ENCODE data around the gene POU2F1. TPM values are rescaled to one million over a fixed set of nuclear protein-coding genes. Genes with fewer than 3 reads are reported as not detected.

The POU2F1 gene
- total RNA-seq, 5 donors from 2014 or later (not counting 1 experiment from before 2014, with no cell fraction given) = 15.1 to 34.5 (median 22.6) TPM

- H3K4me1 Mint-ChIP-seq = peaks cover 36 to 83% (median 75%) of the 10 kb centered on the region in 3 donors
- peak overlapping the region; percentile 87 for H3K27ac Mint-ChIP-seq
- 66% methylated on average over 7 of the region's 10 CpGs for WGBS (ENCODE audit: insufficient coverage)
- peaks cover 23 to 61% of the 10 kb centered on the region in 2 donors for H3K36me3 ChIP-seq (ENCODE audit: control insufficient read depth in 2 of 2, extremely low read depth in 1 of 2, insufficient read depth in 1 of 2, low read length in 1 of 2)
- POLR2A ChIA-PET = interaction anchor here in 1 of 2 donors (0.6 to 2.0 kb wide), 2 partner anchors 24 to 26 kb away, joined by 3 to 4 read pairs; no protein-coding TSS in a partner anchor
- ATAC-seq (replicated peaks in 1 of 4) = peak in 3 of 4 experiments; percentile 7 to 24 (median 17)
- no peaks in the 10 kb centered on the region for H3K9me3 ChIP-seq
- no peaks in the 10 kb centered on the region for H3K27me3 ChIP-seq (replicated peaks in 1 of 2; ENCODE audit: control insufficient read depth in 2 of 2, extremely low read depth in 1 of 2, insufficient read depth in 2 of 2, low read length in 1 of 2)
- H3K27ac ChIP-seq (ENCODE audit: low read length) = peak overlapping the region; percentile 64
- CTCF ChIA-PET = interaction anchor here in 1 of 2 donors (0.6 to 1.1 kb wide), 2 partner anchors 9 to 180 kb away, joined by 3 read pairs; no protein-coding TSS in a partner anchor
- no peak for DNase-seq
- peaks cover 13 to 69% of the 10 kb centered on the region in 2 experiments for H3K4me1 ChIP-seq (ENCODE audit: control insufficient read depth in 1 of 2, extremely low read depth in 1 of 2, insufficient read depth in 2 of 2, low read length in 2 of 2)
- H3K27me3 Mint-ChIP-seq = no peaks in the 10 kb centered on the region
- H3K36me3 Mint-ChIP-seq = peaks cover 44% of the 10 kb centered on the region
- no peak overlapping the region for H3K4me3 Mint-ChIP-seq
- H3K4me3 ChIP-seq (ENCODE audit: control insufficient read depth in 1 of 2, extremely low read depth in 1 of 2, low read length in 1 of 2) = no peak overlapping the region
- H3K9me3 Mint-ChIP-seq = no peaks in the 10 kb centered on the region
Measured at GRCh38 chr1:167430849-167431242, 210.2 kb downstream of the POU2F1 start.

DNA sequence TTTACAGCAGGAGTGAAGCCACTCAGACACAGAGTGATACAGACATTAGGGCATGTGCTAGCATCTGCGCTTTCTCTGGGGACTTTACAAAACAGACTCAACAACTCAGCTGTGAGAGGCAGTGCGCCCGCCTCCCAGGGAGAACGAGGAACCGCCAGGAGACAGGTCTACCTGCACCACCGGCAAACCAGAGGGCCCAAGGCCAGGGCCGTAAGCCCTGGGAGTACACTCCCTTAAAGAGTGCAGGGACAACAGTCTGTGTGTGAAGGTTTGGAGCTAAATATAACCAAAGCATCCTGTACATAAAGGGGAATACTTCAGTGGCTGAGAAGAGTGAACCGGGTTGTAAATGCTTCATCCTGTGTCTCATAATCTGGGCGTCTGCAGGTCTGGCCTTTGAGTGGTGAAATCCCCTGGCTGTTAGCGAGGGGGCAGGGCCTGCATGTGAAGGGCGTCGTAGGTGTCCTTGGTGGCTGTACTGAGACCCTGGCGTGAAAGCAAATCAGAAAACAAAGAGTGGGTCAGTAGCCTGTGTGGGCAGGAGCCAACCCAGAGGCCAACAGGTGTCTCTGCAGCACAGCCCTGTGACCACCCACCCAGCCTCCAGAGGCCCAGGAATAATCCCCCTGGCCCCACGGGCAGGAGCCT lies 210.7 kb downstream of the POU2F1 start:
- peak in 2 of 4 experiments; percentile 12 to 23 for ATAC-seq (replicated peaks in 1 of 4)
- H3K9me3 Mint-ChIP-seq = no peaks in the 10 kb centered on the region
- H3K36me3 Mint-ChIP-seq = peaks cover 49% of the 10 kb centered on the region
- POLR2A ChIA-PET = interaction anchor here in 1 of 2 donors (2.0 kb wide), 1 partner anchor 25 kb away, joined by 4 read pairs; no protein-coding TSS in a partner anchor
- H3K27me3 Mint-ChIP-seq = no peaks in the 10 kb centered on the region
- Histone ChIP-seq H3K27ac (ENCODE audit: low read length) (peak overlapping the region; percentile 64), H3K4me1 (ENCODE audit: control insufficient read depth in 1 of 2, extremely low read depth in 1 of 2, insufficient read depth in 2 of 2, low read length in 2 of 2) (peaks cover 18 to 73% of the 10 kb centered on the region in 2 experiments), H3K36me3 (ENCODE audit: control insufficient read depth in 2 of 2, extremely low read depth in 1 of 2, insufficient read depth in 1 of 2, low read length in 1 of 2) (peaks cover 23 to 66% of the 10 kb centered on the region in 2 donors), H3K9me3 (no peaks in the 10 kb centered on the region), H3K27me3 (replicated peaks in 1 of 2; ENCODE audit: control insufficient read depth in 2 of 2, extremely low read depth in 1 of 2, insufficient read depth in 2 of 2, low read length in 1 of 2) (no peaks in the 10 kb centered on the region), H3K4me3 (ENCODE audit: control insufficient read depth in 1 of 2, extremely low read depth in 1 of 2, low read length in 1 of 2) (no peak overlapping the region)
- H3K27ac Mint-ChIP-seq = peak overlapping the region; percentile 69 to 87
- H3K4me3 Mint-ChIP-seq = no peak overlapping the region
- H3K4me1 Mint-ChIP-seq = peaks cover 40 to 85% (median 75%) of the 10 kb centered on the region in 3 donors
- DNase-seq = no peak
- 71% methylated on average over 11 of the region's 14 CpGs for WGBS (ENCODE audit: insufficient coverage)
- CTCF ChIA-PET = interaction anchor here (1.2 to 1.5 kb wide), 2 partner anchors 10 to 163 kb away, joined by 3 to 4 read pairs; no protein-coding TSS in a partner anchor

DNA sequence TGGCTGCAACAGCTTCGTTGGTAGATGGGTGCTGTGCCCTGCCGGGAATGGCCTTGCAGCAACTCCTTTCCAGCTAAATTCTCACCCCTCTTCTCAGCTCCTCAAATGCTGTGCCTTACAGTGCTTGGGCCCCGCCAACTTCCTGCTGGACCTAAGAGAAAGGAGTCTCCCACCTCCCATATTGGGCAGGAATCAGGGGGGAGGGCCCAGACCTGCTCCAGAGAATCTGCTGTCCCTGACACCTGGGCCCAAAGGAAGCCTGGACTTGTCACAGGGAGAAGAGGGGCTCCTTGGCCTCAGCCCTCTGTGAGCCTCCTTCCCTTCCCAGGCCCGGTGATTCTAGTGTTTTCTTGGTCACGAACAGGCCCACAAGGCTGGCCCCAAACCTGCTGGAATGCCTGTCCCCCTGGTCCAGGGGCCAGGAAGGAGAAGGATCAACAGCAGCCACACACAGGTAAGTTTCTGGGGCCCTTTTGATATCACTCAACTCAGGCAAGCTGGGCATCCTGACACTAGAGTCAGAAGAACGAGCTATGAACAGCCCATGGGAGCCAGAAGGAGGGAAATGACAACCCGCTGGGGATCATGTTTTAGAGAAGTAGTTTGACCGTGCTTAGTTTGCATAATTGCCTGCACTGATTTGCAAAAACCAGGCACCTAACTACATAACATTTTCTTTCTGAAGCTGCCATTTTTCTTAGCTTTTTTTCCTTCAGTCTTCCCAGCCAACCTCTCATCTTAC lies 211.4 kb downstream of the POU2F1 start:
- peaks cover 56% of the 10 kb centered on the region for H3K36me3 Mint-ChIP-seq
- peaks cover 42 to 85% (median 80%) of the 10 kb centered on the region in 3 donors for H3K4me1 Mint-ChIP-seq
- Histone ChIP-seq H3K27me3 (replicated peaks in 1 of 2; ENCODE audit: control insufficient read depth in 2 of 2, extremely low read depth in 1 of 2, insufficient read depth in 2 of 2, low read length in 1 of 2) (no peaks in the 10 kb centered on the region), H3K36me3 (ENCODE audit: control insufficient read depth in 2 of 2, extremely low read depth in 1 of 2, insufficient read depth in 1 of 2, low read length in 1 of 2) (peaks cover 23 to 73% of the 10 kb centered on the region in 2 donors), H3K9me3 (no peaks in the 10 kb centered on the region), H3K27ac (ENCODE audit: low read length) (peak overlapping the region; percentile 64), H3K4me1 (ENCODE audit: control insufficient read depth in 1 of 2, extremely low read depth in 1 of 2, insufficient read depth in 2 of 2, low read length in 2 of 2) (peaks cover 18 to 76% of the 10 kb centered on the region in 2 experiments), H3K4me3 (ENCODE audit: control insufficient read depth in 1 of 2, extremely low read depth in 1 of 2, low read length in 1 of 2) (no peak overlapping the region)
- H3K27ac Mint-ChIP-seq = peak overlapping the region; percentile 73 to 74
- POLR2A ChIA-PET = interaction anchor here (0.5 to 2.0 kb wide), 3 partner anchors 18 to 92 kb away, joined by 3 to 4 read pairs (median 4); no protein-coding TSS in a partner anchor
- no peaks in the 10 kb centered on the region for H3K9me3 Mint-ChIP-seq
- ATAC-seq (replicated peaks in 1 of 4) = no peak
- CTCF ChIA-PET = interaction anchor here (1.2 to 1.5 kb wide), 2 partner anchors 9 to 163 kb away, joined by 3 to 4 read pairs; no protein-coding TSS in a partner anchor
- no peak for DNase-seq
- H3K27me3 Mint-ChIP-seq = no peaks in the 10 kb centered on the region
- WGBS (ENCODE audit: insufficient coverage) = 88% methylated on average over 2 of the region's 8 CpGs
- peak overlapping the region in 1 of 3 donors; percentile 0 for H3K4me3 Mint-ChIP-seq

GRCh38 chr1:167432780-167433179 lies 212.1 kb downstream of the POU2F1 start:
- CTCF ChIA-PET = interaction anchor here in 1 of 2 donors (1.5 kb wide), 1 partner anchor 9 kb away, joined by 4 read pairs; no protein-coding TSS in a partner anchor
- Mint-ChIP-seq H3K4me1 (peaks cover 49 to 85% (median 81%) of the 10 kb centered on the region in 3 donors), H3K27ac (peak overlapping the region; percentile 73 to 79), H3K27me3 (no peaks in the 10 kb centered on the region), H3K4me3 (no peak overlapping the region), H3K9me3 (no peaks in the 10 kb centered on the region), H3K36me3 (peaks cover 59% of the 10 kb centered on the region)
- ATAC-seq (replicated peaks in 1 of 4) (no peak), DNase-seq (no peak)
- Histone ChIP-seq H3K9me3 (no peaks in the 10 kb centered on the region), H3K4me3 (ENCODE audit: control insufficient read depth in 1 of 2, extremely low read depth in 1 of 2, low read length in 1 of 2) (no peak overlapping the region), H3K36me3 (ENCODE audit: control insufficient read depth in 2 of 2, extremely low read depth in 1 of 2, insufficient read depth in 1 of 2, low read length in 1 of 2) (peaks cover 23 to 79% of the 10 kb centered on the region in 2 donors), H3K27me3 (replicated peaks in 1 of 2; ENCODE audit: control insufficient read depth in 2 of 2, extremely low read depth in 1 of 2, insufficient read depth in 2 of 2, low read length in 1 of 2) (no peaks in the 10 kb centered on the region), H3K27ac (ENCODE audit: low read length) (peak overlapping the region; percentile 64), H3K4me1 (ENCODE audit: control insufficient read depth in 1 of 2, extremely low read depth in 1 of 2, insufficient read depth in 2 of 2, low read length in 2 of 2) (peaks cover 22 to 79% of the 10 kb centered on the region in 2 experiments)
- POLR2A ChIA-PET = interaction anchor here in 1 of 2 donors (0.6 kb wide), 1 partner anchor 19 kb away, joined by 3 read pairs; no protein-coding TSS in a partner anchor
- WGBS (ENCODE audit: insufficient coverage) = 92% methylated on average over 2 of the region's 7 CpGs

- no peak overlapping the region for H3K4me3 Mint-ChIP-seq
- H3K36me3 Mint-ChIP-seq = peaks cover 66% of the 10 kb centered on the region
- H3K9me3 Mint-ChIP-seq = no peaks in the 10 kb centered on the region
Measured at GRCh38 chr1:167433884-167434283, 213.2 kb downstream of the POU2F1 start.

GRCh38 chr1:167434306-167434705 lies 213.6 kb downstream of the POU2F1 start:
- no peak overlapping the region for H3K4me3 ChIP-seq (ENCODE audit: control insufficient read depth in 1 of 2, extremely low read depth in 1 of 2, low read length in 1 of 2)
- peaks cover 66% of the 10 kb centered on the region for H3K36me3 Mint-ChIP-seq

More at GRCh38 chr1:167433884-167434283, 213.2 kb downstream of the POU2F1 start:
- ATAC-seq (replicated peaks in 1 of 4) (no peak), DNase-seq (peak in 1 of 35 experiments; percentile 15)
- H3K27ac ChIP-seq (ENCODE audit: low read length) = peak overlapping the region; percentile 27
- ChIA-PET POLR2A (no interaction called here), CTCF (no interaction called here)
- 93% methylated on average over 5 of the region's 6 CpGs for WGBS (ENCODE audit: insufficient coverage)
- no peaks in the 10 kb centered on the region for H3K9me3 ChIP-seq
- peaks cover 33 to 89% of the 10 kb centered on the region in 2 experiments for H3K4me1 ChIP-seq (ENCODE audit: control insufficient read depth in 1 of 2, extremely low read depth in 1 of 2, insufficient read depth in 2 of 2, low read length in 2 of 2)
- H3K4me1 Mint-ChIP-seq = peaks cover 60 to 85% (median 83%) of the 10 kb centered on the region in 3 donors
- no peaks in the 10 kb centered on the region for H3K27me3 ChIP-seq (replicated peaks in 1 of 2; ENCODE audit: control insufficient read depth in 2 of 2, extremely low read depth in 1 of 2, insufficient read depth in 2 of 2, low read length in 1 of 2)
- peak overlapping the region; percentile 73 to 79 for H3K27ac Mint-ChIP-seq
- H3K4me3 ChIP-seq (ENCODE audit: control insufficient read depth in 1 of 2, extremely low read depth in 1 of 2, low read length in 1 of 2) = no peak overlapping the region
- no peaks in the 10 kb centered on the region for H3K27me3 Mint-ChIP-seq
- peaks cover 23 to 89% of the 10 kb centered on the region in 2 donors for H3K36me3 ChIP-seq (ENCODE audit: control insufficient read depth in 2 of 2, extremely low read depth in 1 of 2, insufficient read depth in 1 of 2, low read length in 1 of 2)

More at GRCh38 chr1:167434306-167434705, 213.6 kb downstream of the POU2F1 start:
- peak overlapping the region; percentile 27 for H3K27ac ChIP-seq (ENCODE audit: low read length)
- peaks cover 23 to 94% of the 10 kb centered on the region in 2 donors for H3K36me3 ChIP-seq (ENCODE audit: control insufficient read depth in 2 of 2, extremely low read depth in 1 of 2, insufficient read depth in 1 of 2, low read length in 1 of 2)
- CTCF ChIA-PET = no interaction called here
- DNase-seq (no peak), ATAC-seq (replicated peaks in 1 of 4) (no peak)
- POLR2A ChIA-PET = no interaction called here
- H3K4me1 ChIP-seq (ENCODE audit: control insufficient read depth in 1 of 2, extremely low read depth in 1 of 2, insufficient read depth in 2 of 2, low read length in 2 of 2) = peaks cover 35 to 89% of the 10 kb centered on the region in 2 experiments
- H3K9me3 ChIP-seq = no peaks in the 10 kb centered on the region
- no peak overlapping the region for H3K4me3 Mint-ChIP-seq
- H3K4me1 Mint-ChIP-seq = peaks cover 63 to 85% (median 83%) of the 10 kb centered on the region in 3 donors
- peak overlapping the region; percentile 73 to 79 for H3K27ac Mint-ChIP-seq
- 73% methylated on average over 3 of the region's 6 CpGs for WGBS (ENCODE audit: insufficient coverage)
- no peaks in the 10 kb centered on the region for H3K27me3 ChIP-seq (replicated peaks in 1 of 2; ENCODE audit: control insufficient read depth in 2 of 2, extremely low read depth in 1 of 2, insufficient read depth in 2 of 2, low read length in 1 of 2)
- H3K9me3 Mint-ChIP-seq = no peaks in the 10 kb centered on the region
- no peaks in the 10 kb centered on the region for H3K27me3 Mint-ChIP-seq

Data from T-cell (primary cell).